GM21526 (cell line): ENCODE data around the gene EMP2.

ENCODE experiments used
- ATAC-seq: cut with Tn5 transposase; IDR thresholded peaks from one replicate; pipeline ENCODE4 v1.9.1; 2021; ENCODE audit warnings: moderate library complexity; ENCODE audit not compliant: unreplicated experiment, low FRiP score

The EMP2 gene

GRCh38 chr16:10495031-10495345 is 85.4 kb downstream of the EMP2 start:
- ATAC-seq = no peak

- ATAC-seq = no peak
These were observed 85.9 kb downstream of the EMP2 start for GRCh38 chr16:10494343-10495030.

GRCh38 chr16:10493276-10493675 is 87.1 kb downstream of the EMP2 start:
- no peak for ATAC-seq

- ATAC-seq = no peak
These were observed 90.3 kb downstream of the EMP2 start for GRCh38 chr16:10490141-10490540.

GRCh38 chr16:10485698-10486382 is 94.6 kb downstream of the EMP2 start:
- no peak for ATAC-seq

GRCh38 chr16:10485159-10485558 is 95.2 kb downstream of the EMP2 start:
- no peak for ATAC-seq

- no peak for ATAC-seq
These were observed 100.2 kb downstream of the EMP2 start for GRCh38 chr16:10480151-10480550.
